WERI-Rb-1 (cell line): ENCODE results near the gene SLC16A1.
"Not testable (repeated sequence)": the region's sequence is repeated elsewhere in the genome, so short reads cannot be mapped to it uniquely, and the experiment has no call there.

ENCODE experiments used
- DNase-seq: peaks from one replicate; pipeline ENCODE4 v3.0.0-alpha.2; 2020
- H3K27ac ChIP-seq: fragments of 250-450 bp; sonication (Bioruptor Pico); 2 replicates; pipeline ENCODE4 v1.5.1; 2020; ENCODE audit warnings: mild to moderate bottlenecking, moderate library complexity
- H3K27me3 ChIP-seq: fragments of 250-450 bp; sonication (Bioruptor Pico); 2 replicates; pipeline ENCODE4 v1.5.1; 2021; ENCODE audit warnings: mild to moderate bottlenecking, low read depth, moderate library complexity; ENCODE audit not compliant: insufficient read depth, severe bottlenecking
- H3K36me3 ChIP-seq: fragments of 250-450 bp; sonication (Bioruptor Pico); 2 replicates; pipeline ENCODE4 v1.5.1; 2020; ENCODE audit warnings: mild to moderate bottlenecking, moderate library complexity
- H3K4me3 ChIP-seq: 2 replicates; pipeline ENCODE4 v1.5.1; 2011; ENCODE audit warnings: low read depth, mild to moderate bottlenecking, control low read depth, low read length
- H3K9me3 ChIP-seq: fragments of 250-450 bp; sonication (Bioruptor Pico); 2 replicates; pipeline ENCODE4 v1.5.1; 2021; ENCODE audit warnings: mild to moderate bottlenecking, moderate library complexity; ENCODE audit not compliant: severe bottlenecking
- TF ChIP-seq, protein P1 (sequence below): IDR thresholded peaks from 2 replicates; pipeline ENCODE4 v1.5.1; 2011; ENCODE audit warnings: low read depth, mild to moderate bottlenecking, control low read depth, inconsistent platforms, low read length

Gene SLC16A1

DNA sequence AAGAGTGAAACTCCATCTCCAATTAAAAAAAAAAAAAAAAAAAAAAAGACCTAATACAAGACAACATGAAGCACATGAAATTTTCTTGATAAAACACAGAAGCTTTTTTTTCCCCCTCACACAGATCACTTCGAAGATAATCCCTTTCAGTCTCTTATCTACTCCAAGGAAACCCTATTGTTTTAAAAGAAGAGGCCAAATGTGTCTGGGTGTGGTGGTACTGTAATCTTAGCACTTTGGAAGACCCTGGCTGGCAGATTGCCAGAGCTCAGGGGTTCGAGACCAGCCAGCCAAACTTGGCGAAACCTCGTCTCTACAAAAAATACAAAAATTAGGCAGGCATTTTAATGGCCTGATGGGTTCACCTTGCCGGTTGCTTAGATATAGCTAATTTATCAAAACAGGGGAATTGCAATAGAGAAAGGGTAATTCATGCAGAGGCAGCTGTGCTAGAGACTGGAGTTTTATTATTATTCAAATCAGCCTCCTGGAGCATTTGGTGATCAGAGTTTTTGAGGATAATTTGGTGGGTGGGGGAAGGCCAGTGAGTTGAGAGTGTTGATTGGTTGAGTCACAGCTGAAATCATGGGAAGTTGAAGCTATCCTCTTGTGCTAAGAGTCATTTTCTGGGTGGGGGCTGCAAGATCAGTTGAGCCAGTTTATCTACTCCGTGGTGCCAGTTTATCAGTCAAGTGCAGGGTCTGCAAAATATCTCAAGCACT lies 62.5 kb downstream of the SLC16A1 start:
- Histone ChIP-seq H3K27ac (no peak overlapping the region), H3K9me3 (peaks cover 11% of the 10 kb centered on the region), H3K36me3 (no peaks in the 10 kb centered on the region), H3K27me3 (no peaks in the 10 kb centered on the region), H3K4me3 (no peak overlapping the region)
- TF ChIP-seq, protein P1, sequence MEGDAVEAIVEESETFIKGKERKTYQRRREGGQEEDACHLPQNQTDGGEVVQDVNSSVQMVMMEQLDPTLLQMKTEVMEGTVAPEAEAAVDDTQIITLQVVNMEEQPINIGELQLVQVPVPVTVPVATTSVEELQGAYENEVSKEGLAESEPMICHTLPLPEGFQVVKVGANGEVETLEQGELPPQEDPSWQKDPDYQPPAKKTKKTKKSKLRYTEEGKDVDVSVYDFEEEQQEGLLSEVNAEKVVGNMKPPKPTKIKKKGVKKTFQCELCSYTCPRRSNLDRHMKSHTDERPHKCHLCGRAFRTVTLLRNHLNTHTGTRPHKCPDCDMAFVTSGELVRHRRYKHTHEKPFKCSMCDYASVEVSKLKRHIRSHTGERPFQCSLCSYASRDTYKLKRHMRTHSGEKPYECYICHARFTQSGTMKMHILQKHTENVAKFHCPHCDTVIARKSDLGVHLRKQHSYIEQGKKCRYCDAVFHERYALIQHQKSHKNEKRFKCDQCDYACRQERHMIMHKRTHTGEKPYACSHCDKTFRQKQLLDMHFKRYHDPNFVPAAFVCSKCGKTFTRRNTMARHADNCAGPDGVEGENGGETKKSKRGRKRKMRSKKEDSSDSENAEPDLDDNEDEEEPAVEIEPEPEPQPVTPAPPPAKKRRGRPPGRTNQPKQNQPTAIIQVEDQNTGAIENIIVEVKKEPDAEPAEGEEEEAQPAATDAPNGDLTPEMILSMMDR = no peak
- DNase-seq = no peak

DNA sequence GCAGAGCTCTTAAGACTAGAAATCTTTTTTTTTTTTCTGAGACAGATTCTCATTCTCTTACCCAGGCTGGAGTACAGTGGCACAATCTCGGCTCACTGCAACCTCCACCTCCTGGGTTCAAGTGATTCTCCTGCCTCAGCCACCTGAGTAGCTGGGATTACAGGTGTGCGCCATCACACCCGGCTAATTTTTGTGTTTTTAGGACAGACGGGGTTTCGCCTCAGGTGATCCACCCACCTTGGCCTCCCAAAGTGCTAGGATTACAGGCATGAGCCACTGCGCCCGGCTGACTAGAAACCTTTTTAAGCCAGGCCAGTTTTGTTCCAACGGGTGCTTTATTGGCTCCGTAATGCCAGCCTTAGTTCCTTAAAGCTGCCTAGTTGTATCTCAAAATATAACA lies 66.1 kb downstream of the SLC16A1 start:
- DNase-seq, H3K9me3 ChIP-seq, H3K27me3 ChIP-seq, H3K4me3 ChIP-seq, H3K27ac ChIP-seq, H3K36me3 ChIP-seq: not testable (repeated sequence)

DNA sequence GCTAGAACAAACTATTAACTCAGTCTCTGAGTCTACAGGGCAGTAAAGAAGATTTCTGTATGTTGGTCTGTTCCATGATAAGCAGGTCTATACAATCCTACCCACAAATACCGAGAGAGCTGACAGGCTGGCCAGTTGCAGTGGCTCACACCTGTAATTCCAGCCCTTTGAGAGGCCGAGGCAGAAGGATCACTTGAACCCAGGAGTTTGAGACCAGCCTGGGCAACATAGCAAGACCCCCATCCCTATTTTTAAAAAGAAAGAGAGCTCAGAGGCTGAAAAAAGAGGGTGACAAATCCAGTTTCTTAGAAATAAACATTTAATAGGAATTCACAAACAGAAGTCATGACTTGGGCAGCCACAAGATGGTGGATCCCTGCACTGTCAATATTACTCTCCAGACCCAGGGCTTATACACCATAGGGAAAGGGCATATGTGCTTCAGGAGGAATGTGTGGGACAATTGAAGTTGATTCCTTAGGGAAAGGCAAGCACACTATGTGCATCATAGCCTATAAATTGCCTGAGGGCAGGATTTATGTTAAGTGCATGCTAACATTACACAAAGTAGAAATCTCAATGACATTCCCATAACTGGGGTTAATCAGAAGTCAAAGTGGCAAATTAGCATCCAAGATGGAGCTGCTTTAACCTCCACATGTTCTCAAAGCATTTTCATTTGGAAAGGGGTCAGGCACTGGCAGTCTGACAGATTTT lies 66.8 kb downstream of the SLC16A1 start:
- no peaks in the 10 kb centered on the region for H3K27me3 ChIP-seq
- no peak overlapping the region for H3K4me3 ChIP-seq
- H3K27ac ChIP-seq = peak overlapping the region; percentile 64
- TF ChIP-seq, protein P1 = no peak
- no peak for DNase-seq
- no peaks in the 10 kb centered on the region for H3K36me3 ChIP-seq
- H3K9me3 ChIP-seq = peaks cover 4% of the 10 kb centered on the region

DNA sequence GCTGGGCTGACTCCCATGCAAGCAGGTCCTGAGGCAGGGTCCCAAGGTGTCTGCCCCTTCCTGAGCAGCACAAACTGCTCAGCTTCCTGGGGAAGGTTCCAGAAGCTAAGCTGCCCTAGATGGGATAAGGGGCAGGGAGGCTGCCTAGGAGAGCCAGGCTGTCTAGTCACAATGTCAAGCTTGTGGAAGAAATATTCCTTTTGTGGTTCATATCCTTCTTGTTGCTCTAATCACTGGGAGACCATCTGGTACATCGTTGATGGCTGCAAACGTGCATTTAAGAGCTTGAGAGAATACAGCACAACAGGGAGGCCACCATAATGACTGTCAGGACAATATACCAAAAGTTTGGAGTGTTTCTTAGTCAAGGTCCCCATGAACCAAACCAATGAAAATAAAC lies 67.4 kb downstream of the SLC16A1 start:
- Histone ChIP-seq H3K36me3 (no peaks in the 10 kb centered on the region), H3K9me3 (peaks cover 2% of the 10 kb centered on the region), H3K27ac (peak overlapping the region; percentile 64), H3K4me3 (no peak overlapping the region), H3K27me3 (no peaks in the 10 kb centered on the region)
- DNase-seq = peak; percentile 31
- TF ChIP-seq, protein P1 = no peak

DNA sequence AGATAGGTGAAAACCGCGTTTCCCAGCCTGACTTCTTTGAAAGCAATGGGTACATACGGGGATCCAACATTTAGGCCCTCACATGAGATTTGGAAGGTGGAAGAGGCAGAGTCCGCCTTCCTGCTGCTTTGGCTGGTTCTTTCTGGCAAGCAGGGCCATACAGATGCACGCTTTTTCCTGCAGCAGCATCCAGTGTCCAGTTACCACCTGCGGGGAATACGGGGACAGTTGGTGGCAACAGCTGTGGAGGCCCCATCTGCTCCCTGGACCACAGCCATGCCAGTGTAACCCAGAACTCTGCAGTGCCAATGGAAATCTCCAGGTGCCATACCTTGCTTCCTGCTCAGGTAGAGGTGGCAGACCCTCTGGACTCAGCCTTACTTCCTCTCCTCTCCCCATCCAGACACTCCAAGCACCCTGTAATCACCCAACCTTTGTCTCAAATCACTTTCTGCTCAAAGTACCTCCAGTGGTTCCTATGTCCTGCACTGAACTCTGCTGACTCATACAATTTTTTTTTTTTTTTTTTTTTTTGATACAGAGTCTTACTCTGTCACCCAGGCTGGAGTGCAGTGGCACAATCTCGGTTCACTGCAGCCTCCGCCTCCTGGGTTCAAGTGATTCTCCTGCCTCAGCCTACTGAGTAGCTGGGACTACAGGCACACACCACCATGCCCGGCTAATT lies 68.3 kb downstream of the SLC16A1 start:
- TF ChIP-seq, protein P1 = no peak
- H3K9me3 ChIP-seq = no peaks in the 10 kb centered on the region
- H3K4me3 ChIP-seq = no peak overlapping the region
- H3K27ac ChIP-seq = peak overlapping the region; percentile 64; the same call in 1 of the 2 replicates
- no peaks in the 10 kb centered on the region for H3K36me3 ChIP-seq
- DNase-seq = no peak
- H3K27me3 ChIP-seq = no peaks in the 10 kb centered on the region

DNA sequence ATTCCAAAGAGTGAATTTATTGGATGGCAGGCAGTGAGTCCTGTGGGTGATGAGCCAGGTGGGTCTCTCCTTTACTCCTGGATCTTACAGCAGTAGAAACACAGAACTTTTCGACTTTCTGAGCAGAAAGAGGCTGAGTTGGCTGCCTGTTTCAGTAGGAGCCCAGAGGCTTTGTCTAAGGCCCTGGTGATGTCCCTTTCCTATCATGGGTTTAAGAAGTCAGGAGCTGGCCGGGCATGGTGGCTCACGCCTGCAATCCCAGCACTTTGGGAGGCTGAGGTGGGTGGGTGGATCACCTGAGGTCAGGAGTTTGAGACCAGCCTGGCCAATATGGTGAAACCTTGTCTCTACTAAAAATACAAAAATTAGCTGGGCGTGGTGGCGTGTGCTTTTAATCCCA lies 71.0 kb downstream of the SLC16A1 start:
- not testable (repeated sequence) for H3K27ac ChIP-seq, DNase-seq, H3K27me3 ChIP-seq, H3K9me3 ChIP-seq, H3K36me3 ChIP-seq, H3K4me3 ChIP-seq
